IMR-90 (cell line): Measurements from ENCODE around the gene GPR132.

ENCODE experiments used
- CTCF ChIP-seq: conservative IDR thresholded peaks from 2 replicates; pipeline ENCODE4 v1.5.1; 2012; ENCODE audit warnings: mild to moderate bottlenecking, low read depth, low read length, improper control_type of control experiment
- ELK1 ChIP-seq: fragments of 150-350 bp; IDR thresholded peaks from 2 replicates; pipeline ENCODE4 v1.6.1; 2016; ENCODE audit warnings: low read depth, mild to moderate bottlenecking, low read length, moderate library complexity, borderline replicate concordance
- MAFK ChIP-seq: IDR thresholded peaks from 2 replicates; pipeline ENCODE4 v1.6.1; 2012; ENCODE audit warnings: low read depth, low read length, improper control_type of control experiment
- RCOR1 ChIP-seq: IDR thresholded peaks from 2 replicates; pipeline ENCODE4 v1.6.1; 2012; ENCODE audit warnings: mild to moderate bottlenecking, low read length, improper control_type of control experiment; ENCODE audit not compliant: insufficient replicate concordance

GRCh38 chr14:105094193-105094907 lies 29.1 kb upstream of the GPR132 start:
- TF ChIP-seq CTCF (no peak), RCOR1 (no peak), MAFK (no peak), ELK1 (no peak)
